ENCODE results near the gene HOMER3. TPM values are rescaled to one million over a fixed set of nuclear protein-coding genes. Genes with fewer than 3 reads are reported as not detected.

Gene HOMER3
- total and polyA plus RNA-seq, 9 of the 15 experiments (the other 6 are each of a cell fraction or from before 2014, with no cell fraction given), result 1.3 to 5.1 (median 3.7) TPM; not detected in 2

- no peak for TF ChIP-seq THAP12 (CRISPR knock-in tag; IDR thresholded peaks at IDR 0.05)
- TF ChIP-seq TCF15 (CRISPR knock-in tag; IDR thresholded peaks at IDR 0.05), result no peak
- TF ChIP-seq E2F3 (CRISPR knock-in tag; IDR thresholded peaks at IDR 0.05), result no peak
- TF ChIP-seq ETV1 (tag; conservative IDR thresholded peaks at IDR 0.05; ENCODE audit: low read depth), result no peak
- TF ChIP-seq E2F4 (CRISPR knock-in tag; IDR thresholded peaks at IDR 0.05; ENCODE audit: low read depth), result no peak
- no peak for TF ChIP-seq CAMTA2 (CRISPR knock-in tag; conservative IDR thresholded peaks at IDR 0.05)
- no peak for TF ChIP-seq HSF4 (CRISPR knock-in tag; IDR thresholded peaks at IDR 0.05; ENCODE audit: borderline replicate concordance)
- no peak for TF ChIP-seq MEF2A (IDR thresholded peaks at IDR 0.05; ENCODE audit: control insufficient read depth, low read depth, low read length)
These were observed 45.8 kb downstream of the HOMER3 start (continued) for GRCh38 chr19:18895038-18895823.
